ENCODE measurements around the gene PARD3.
"Not testable (repeated sequence)": the region's sequence is repeated elsewhere in the genome, so short reads cannot be mapped to it uniquely, and the experiment has no call there.

Gene PARD3

GRCh38 chr10:34743814-34744213 is 71.3 kb downstream of the PARD3 start:
- in situ Hi-C loops (cut with HindIII; ENCODE audit: low sequenced_read_pairs), result no loop called here
- H3K4me3 ChIP-seq (ENCODE audit: low read depth, low read length), result no peak overlapping the region
- TF ChIP-seq CTCF (IDR thresholded peaks at IDR 0.05; ENCODE audit: low read depth, low read length), result no peak
- DNase-seq (ENCODE audit: low read depth, low spot score), result peak; percentile 38

GRCh38 chr10:34742456-34742855 is 72.6 kb downstream of the PARD3 start:
- no peak for TF ChIP-seq CTCF (IDR thresholded peaks at IDR 0.05; ENCODE audit: low read depth, low read length)
- no peak for DNase-seq (ENCODE audit: low read depth, low spot score)
- H3K4me3 ChIP-seq (ENCODE audit: low read depth, low read length), result no peak overlapping the region
- in situ Hi-C loops (cut with HindIII; ENCODE audit: low sequenced_read_pairs), result no loop called here

- H3K4me3 ChIP-seq (ENCODE audit: low read depth, low read length); DNase-seq (ENCODE audit: low read depth, low spot score); in situ Hi-C loops (cut with HindIII; ENCODE audit: low sequenced_read_pairs): not testable (repeated sequence)
Observed at GRCh38 chr10:34741087-34741486, 74.0 kb downstream of the PARD3 start.

- no peak for TF ChIP-seq CTCF (IDR thresholded peaks at IDR 0.05; ENCODE audit: low read depth, low read length)
- no peak for DNase-seq (ENCODE audit: low read depth, low spot score)
- H3K4me3 ChIP-seq (ENCODE audit: low read depth, low read length), result peak overlapping the region; percentile 18
- in situ Hi-C loops (cut with HindIII; ENCODE audit: low sequenced_read_pairs), result no loop called here
Observed at GRCh38 chr10:34740321-34740720, 74.8 kb downstream of the PARD3 start.

GRCh38 chr10:34739915-34740314 is 75.2 kb downstream of the PARD3 start:
- peak; percentile 83 for DNase-seq (ENCODE audit: low read depth, low spot score)
- in situ Hi-C loops (cut with HindIII; ENCODE audit: low sequenced_read_pairs), result no loop called here
- no peak for TF ChIP-seq CTCF (IDR thresholded peaks at IDR 0.05; ENCODE audit: low read depth, low read length)
- peak overlapping the region; percentile 18 for H3K4me3 ChIP-seq (ENCODE audit: low read depth, low read length)

- TF ChIP-seq CTCF (IDR thresholded peaks at IDR 0.05; ENCODE audit: low read depth, low read length), result no peak
- no peak for DNase-seq (ENCODE audit: low read depth, low spot score)
- in situ Hi-C loops (cut with HindIII; ENCODE audit: low sequenced_read_pairs), result no loop called here
- H3K4me3 ChIP-seq (ENCODE audit: low read depth, low read length), result no peak overlapping the region
Observed at GRCh38 chr10:34737772-34738169, 77.3 kb downstream of the PARD3 start.

GRCh38 chr10:34736976-34737771 is 77.9 kb downstream of the PARD3 start:
- in situ Hi-C loops (cut with HindIII; ENCODE audit: low sequenced_read_pairs), result no loop called here
- TF ChIP-seq CTCF (IDR thresholded peaks at IDR 0.05; ENCODE audit: low read depth, low read length), result no peak
- no peak overlapping the region for H3K4me3 ChIP-seq (ENCODE audit: low read depth, low read length)
- DNase-seq (ENCODE audit: low read depth, low spot score), result no peak
